ENCODE results near the gene AUNIP.
A peak's percentile ranks its signal among the peaks of the same experiment; 100 is the strongest.

AUNIP gene

GRCh38 chr1:25825605-25826004 lies 33.7 kb downstream of the AUNIP start:
- no peak for DNase-seq

GRCh38 chr1:25821630-25822091 lies 37.6 kb downstream of the AUNIP start:
- DNase-seq: no peak

GRCh38 chr1:25821112-25821476 lies 38.2 kb downstream of the AUNIP start:
- DNase-seq: no peak

- DNase-seq: peak; percentile 64
These were observed 38.8 kb downstream of the AUNIP start for GRCh38 chr1:25820247-25821111.

GRCh38 chr1:25819491-25820246 lies 39.6 kb downstream of the AUNIP start, which contains the start of gene MTFR1L:
Gene MTFR1L, plus strand, starts transcription at chr1:25819954. Its CDS starts 3,151 bp downstream, at chr1:25823105.
- peak; percentile 87 for DNase-seq

- DNase-seq: no peak
These were observed 40.7 kb downstream of the AUNIP start for GRCh38 chr1:25818569-25818968.

GRCh38 chr1:25817840-25818501 lies 41.3 kb downstream of the AUNIP start:
- DNase-seq: no peak

GRCh38 chr1:25816112-25816718 lies 43.0 kb downstream of the AUNIP start:
- DNase-seq: no peak

GRCh38 chr1:25815208-25816111 lies 43.8 kb downstream of the AUNIP start:
- DNase-seq: no peak

GRCh38 chr1:25814549-25815087 lies 44.6 kb downstream of the AUNIP start:
- no peak for DNase-seq

GRCh38 chr1:25813734-25814471 lies 45.4 kb downstream of the AUNIP start:
- no peak for DNase-seq

GRCh38 chr1:25813071-25813733 lies 46.1 kb downstream of the AUNIP start:
- DNase-seq: no peak

- no peak for DNase-seq
These were observed 47.7 kb downstream of the AUNIP start for GRCh38 chr1:25811384-25812082.

GRCh38 chr1:25810341-25811299 lies 48.6 kb downstream of the AUNIP start:
- DNase-seq: peak; percentile 58

- no peak for DNase-seq
These were observed 49.3 kb downstream of the AUNIP start for GRCh38 chr1:25809929-25810328.

- DNase-seq: no peak
These were observed 49.9 kb downstream of the AUNIP start for GRCh38 chr1:25809283-25809926.

GRCh38 chr1:25808481-25809244 lies 50.6 kb downstream of the AUNIP start:
- no peak for DNase-seq

Data from NCI-H69 (cell line).